Fibroblast of lung (primary cell): Measurements from ENCODE around the gene HHIPL1.

Experiments used
- CTCF ChIP-seq, 2 donors: IDR thresholded peaks in 1 of 2; conservative IDR thresholded peaks in 1 of 2; 1 replicate in 1 of 2; 2 replicates in 1 of 2; pipeline ENCODE4 v1.5.1; 2011 to 2012; ENCODE audit warnings: low read length in 2 of 2, control low read depth in 1 of 2, inconsistent platforms in 1 of 2, low read depth in 1 of 2, mild to moderate bottlenecking in 1 of 2
- EZH2 ChIP-seq: IDR thresholded peaks from 2 replicates; pipeline ENCODE4 v1.5.1; 2012; ENCODE audit warnings: low read length, control low read depth, mild to moderate bottlenecking; ENCODE audit errors: missing control alignments

GRCh38 chr14:99662846-99663245, 17.9 kb downstream of the HHIPL1 start:
- TF ChIP-seq CTCF (conservative IDR thresholded peaks at IDR 0.05 in 1 of 2, IDR thresholded peaks at IDR 0.05 in 1 of 2; ENCODE audit: low read depth in 1 of 2, low read length in 2 of 2), result no peak
- no peak for TF ChIP-seq EZH2
